AG09319 (cell line): ENCODE data around the gene TUBB4B.

ENCODE experiments used
- DNase-seq: peaks from one replicate; pipeline ENCODE4 v3.0.0-alpha.2; 2010; ENCODE audit warnings: low read depth; ENCODE audit errors: extremely low read depth
- CTCF ChIP-seq: IDR thresholded peaks from 2 replicates; pipeline ENCODE4 v1.5.1; 2011; ENCODE audit warnings: low read depth, mild to moderate bottlenecking, inconsistent platforms, low read length, moderate library complexity

The TUBB4B gene

GRCh38 chr9:137268538-137269201, 27.6 kb downstream of the TUBB4B start:
- no peak for TF ChIP-seq CTCF
- no peak for DNase-seq

GRCh38 chr9:137269231-137269772, 28.2 kb downstream of the TUBB4B start:
- TF ChIP-seq CTCF: no peak

GRCh38 chr9:137270929-137271695, 30.0 kb downstream of the TUBB4B start:
- no peak for TF ChIP-seq CTCF
- DNase-seq: no peak

More at GRCh38 chr9:137269231-137269772, 28.2 kb downstream of the TUBB4B start:
- DNase-seq: no peak

GRCh38 chr9:137271696-137272076, 30.6 kb downstream of the TUBB4B start:
- no peak for TF ChIP-seq CTCF
- DNase-seq: no peak

GRCh38 chr9:137272241-137273094, 31.4 kb downstream of the TUBB4B start:
- TF ChIP-seq CTCF: no peak
- DNase-seq: no peak

- TF ChIP-seq CTCF: no peak
- no peak for DNase-seq
Measured at GRCh38 chr9:137273095-137273490, 32.0 kb downstream of the TUBB4B start.
